Liver (tissue), 9 donors: ENCODE results near the gene ZNF654. TPM values are rescaled to one million over a fixed set of nuclear protein-coding genes. Genes with fewer than 3 reads are reported as not detected.
"Not testable (repeated sequence)": the region's sequence is repeated elsewhere in the genome, so short reads cannot be mapped to it uniquely, and the experiment has no call there.

Experiments used
- DNase-seq: peaks from one replicate; pipeline ENCODE4 v3.0.0-alpha.2; 2017; ENCODE audit warnings: low spot score
- H3K27ac ChIP-seq, 2 donors: one replicate each; pipeline ENCODE4 v1.7.0; 2013; ENCODE audit warnings: inconsistent platforms in 2 of 2, low read length in 2 of 2, control low read depth in 1 of 2, low read depth in 1 of 2, mild to moderate bottlenecking in 1 of 2
- H3K27me3 ChIP-seq, 4 donors: one replicate each; pipeline versions ENCODE4 v1.6.1 to v1.7.0; 2013; ENCODE audit warnings: low read length in 3 of 4, inconsistent platforms in 1 of 4, mild to moderate bottlenecking in 1 of 4, moderate library complexity in 1 of 4; ENCODE audit not compliant: control insufficient read depth in 4 of 4, insufficient read depth in 4 of 4
- H3K36me3 ChIP-seq, 4 donors: one replicate each; pipeline versions ENCODE4 v1.6.1 to v1.7.0; 2013; ENCODE audit warnings: low read length in 3 of 4, mild to moderate bottlenecking in 3 of 4, low read depth in 1 of 4, moderate library complexity in 1 of 4; ENCODE audit not compliant: control insufficient read depth in 4 of 4, insufficient read depth in 3 of 4
- H3K4me1 ChIP-seq, 4 donors: one replicate each; pipeline versions ENCODE4 v1.6.1 to v1.7.0; 2013; ENCODE audit warnings: low read length in 3 of 4, mild to moderate bottlenecking in 3 of 4, moderate library complexity in 1 of 4; ENCODE audit not compliant: control insufficient read depth in 4 of 4, insufficient read depth in 4 of 4
- H3K4me3 ChIP-seq, 3 donors: one replicate each; pipeline versions ENCODE4 v1.6.1 to v1.7.0; 2013; ENCODE audit warnings: low read length in 3 of 3, control low read depth in 1 of 3, low read depth in 1 of 3, mild to moderate bottlenecking in 1 of 3
- H3K9ac ChIP-seq, 2 donors: one replicate each; pipeline ENCODE4 v1.7.0; 2013; ENCODE audit warnings: low read length in 2 of 2, mild to moderate bottlenecking in 2 of 2, moderate library complexity in 2 of 2, control low read depth in 1 of 2, low read depth in 1 of 2
- H3K9me3 ChIP-seq, 4 donors: one replicate each; pipeline versions ENCODE4 v1.6.1 to v1.7.0; 2013; ENCODE audit warnings: low read length in 3 of 4; ENCODE audit not compliant: control insufficient read depth in 4 of 4
- FOXA1 ChIP-seq: IDR thresholded peaks from 2 replicates; pipeline ENCODE4 v1.6.1; 2016; ENCODE audit warnings: antibody characterized with exemption
- FOXA2 ChIP-seq: IDR thresholded peaks from 2 replicates; pipeline ENCODE4 v1.6.1; 2016; ENCODE audit warnings: antibody characterized with exemption
- GABPA ChIP-seq, 2 donors: IDR thresholded peaks in 1 of 2; conservative IDR thresholded peaks in 1 of 2; 2 replicates each; pipeline ENCODE4 v1.6.1; 2016; ENCODE audit warnings: antibody characterized with exemption in 2 of 2, mild to moderate bottlenecking in 1 of 2, moderate library complexity in 1 of 2
- HNF4A ChIP-seq, 2 donors: conservative IDR thresholded peaks; 2 replicates each; pipeline ENCODE4 v1.6.1; 2016; ENCODE audit warnings: antibody characterized with exemption in 2 of 2, mild to moderate bottlenecking in 2 of 2
- HNF4G ChIP-seq: IDR thresholded peaks from 2 replicates; pipeline ENCODE4 v1.6.1; 2016; ENCODE audit warnings: antibody characterized with exemption
- JUND ChIP-seq, 2 donors: IDR thresholded peaks; 2 replicates each; pipeline ENCODE4 v1.6.1; 2016; ENCODE audit warnings: antibody characterized with exemption in 2 of 2
- NR2F2 ChIP-seq: IDR thresholded peaks from 2 replicates; pipeline ENCODE4 v1.6.1; 2016; ENCODE audit warnings: antibody characterized with exemption
- RAD21 ChIP-seq, 2 donors: IDR thresholded peaks; 2 replicates each; pipeline ENCODE4 v1.6.1; 2016; ENCODE audit warnings: antibody characterized with exemption in 2 of 2, mild to moderate bottlenecking in 2 of 2
- RXRA ChIP-seq, 2 donors: IDR thresholded peaks; 2 replicates each; pipeline ENCODE4 v1.6.1; 2017 to 2018; ENCODE audit warnings: antibody characterized with exemption in 2 of 2, mild to moderate bottlenecking in 1 of 2
- SP1 ChIP-seq: IDR thresholded peaks from 2 replicates; pipeline ENCODE4 v1.6.1; 2018; ENCODE audit warnings: antibody characterized with exemption, mild to moderate bottlenecking
- YY1 ChIP-seq: IDR thresholded peaks from 2 replicates; pipeline ENCODE4 v1.6.1; 2016; ENCODE audit warnings: antibody characterized with exemption, mild to moderate bottlenecking
- WGBS: extraction: QIAGEN DNeasy Blood & Tissue Kit; methylation state at CpG from one replicate; pipeline ENCODE4 v1.1.7; 2013; 5-methylcytosine and 5-hydroxymethylcytosine counted together
- polyA plus RNA-seq, 2 donors: library from polyadenylated mRNA; stranded (reverse) in 1 of 2; unstranded in 1 of 2; fragments of 200-250 nt in 1 of 2; fragments of >200 nt in 1 of 2; fragmentation: Nextera tagmentation in 1 of 2; extraction: Ambion mirVana in 1 of 2; gene quantifications; one replicate each; pipeline versions ENCODE4 v1.2.1 to v1.2.3, GENCODE V29; 2013 to 2015
- total RNA-seq, 2 donors: library from RNA; depleted of rRNA; stranded (reverse); fragments of >200 nt; gene quantifications; one replicate each; pipeline ENCODE4 v1.2.3, GENCODE V29; 2014
- TF ChIP-seq, protein P1 (sequence below): IDR thresholded peaks from 2 replicates; pipeline ENCODE4 v1.6.1; 2016; ENCODE audit warnings: antibody characterized with exemption
- TF ChIP-seq, protein P2 (sequence below): fragments of 150-350 bp; IDR thresholded peaks from 2 replicates; pipeline ENCODE4 v1.5.1; 2017; ENCODE audit warnings: improper control_type of control experiment, low read depth, low read length; ENCODE audit not compliant: missing input control
- TF ChIP-seq, protein P3 (sequence below): IDR thresholded peaks from 2 replicates; pipeline ENCODE4 v1.6.1; 2016; ENCODE audit warnings: antibody characterized with exemption
- donor health status: healthy.
- donor health status: healthy.
- donor health status: healthy.
- donor health status: healthy.
- donor health status: healthy.

ZNF654 gene
- total and polyA plus RNA-seq, 4 donors = 2.2 to 10.1 (median 5.4) TPM

DNA sequence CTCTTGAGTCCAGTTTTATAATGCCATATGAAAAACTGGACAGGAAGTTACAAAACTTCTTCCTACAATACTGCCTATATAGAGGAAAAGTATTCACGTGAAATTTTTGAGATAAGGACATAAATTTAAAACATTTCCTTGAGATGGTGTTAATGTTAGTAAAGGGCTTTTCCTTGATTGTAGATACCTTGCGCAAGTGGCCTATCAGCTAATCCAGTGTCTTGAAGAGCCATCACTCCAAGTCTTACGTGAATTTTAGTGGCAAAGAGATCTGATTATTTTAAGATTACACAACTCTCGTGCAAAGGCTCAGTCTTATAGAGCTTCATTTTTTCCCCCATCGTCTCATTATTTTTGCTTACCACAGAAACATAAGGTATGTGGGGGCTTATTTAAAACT is 109.1 kb downstream of the ZNF654 start (continued):
- TF ChIP-seq, protein P1, sequence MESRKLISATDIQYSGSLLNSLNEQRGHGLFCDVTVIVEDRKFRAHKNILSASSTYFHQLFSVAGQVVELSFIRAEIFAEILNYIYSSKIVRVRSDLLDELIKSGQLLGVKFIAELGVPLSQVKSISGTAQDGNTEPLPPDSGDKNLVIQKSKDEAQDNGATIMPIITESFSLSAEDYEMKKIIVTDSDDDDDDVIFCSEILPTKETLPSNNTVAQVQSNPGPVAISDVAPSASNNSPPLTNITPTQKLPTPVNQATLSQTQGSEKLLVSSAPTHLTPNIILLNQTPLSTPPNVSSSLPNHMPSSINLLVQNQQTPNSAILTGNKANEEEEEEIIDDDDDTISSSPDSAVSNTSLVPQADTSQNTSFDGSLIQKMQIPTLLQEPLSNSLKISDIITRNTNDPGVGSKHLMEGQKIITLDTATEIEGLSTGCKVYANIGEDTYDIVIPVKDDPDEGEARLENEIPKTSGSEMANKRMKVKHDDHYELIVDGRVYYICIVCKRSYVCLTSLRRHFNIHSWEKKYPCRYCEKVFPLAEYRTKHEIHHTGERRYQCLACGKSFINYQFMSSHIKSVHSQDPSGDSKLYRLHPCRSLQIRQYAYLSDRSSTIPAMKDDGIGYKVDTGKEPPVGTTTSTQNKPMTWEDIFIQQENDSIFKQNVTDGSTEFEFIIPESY = no peak
- no peak for TF ChIP-seq HNF4G

DNA sequence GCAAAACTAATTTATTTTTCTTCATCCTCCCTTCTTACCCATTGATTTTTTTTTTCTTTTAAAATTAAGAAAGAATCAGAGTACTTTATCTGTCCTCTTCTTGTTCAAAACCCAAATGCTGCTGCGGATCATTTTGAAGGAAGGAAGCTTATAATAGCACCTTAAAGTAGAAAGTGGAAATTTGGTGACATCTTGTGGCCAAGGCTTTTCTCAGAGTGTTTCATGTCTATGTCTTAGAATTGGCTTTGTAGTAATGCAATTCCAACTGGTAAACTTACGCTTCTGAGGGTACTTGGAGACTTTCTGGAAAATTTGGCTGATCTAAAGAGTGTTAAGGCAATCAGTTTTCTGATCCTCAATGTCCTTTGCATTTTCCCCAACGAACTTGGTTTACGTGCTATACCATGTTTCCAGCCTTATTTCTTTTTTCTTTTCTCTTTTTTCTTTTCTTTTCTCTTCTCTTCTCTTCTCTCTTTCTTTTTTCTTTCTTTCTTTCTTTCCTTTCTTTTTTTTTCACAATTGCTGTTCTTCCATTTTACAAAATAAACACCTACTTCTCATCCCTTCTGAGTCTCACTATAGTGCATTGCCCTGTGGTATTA is 121.4 kb downstream of the ZNF654 start:
- no peaks in the 10 kb centered on the region for H3K9me3 ChIP-seq
- H3K27ac ChIP-seq = no peak overlapping the region
- DNase-seq = no peak
- H3K4me3 ChIP-seq = no peak overlapping the region
- no peak for TF ChIP-seq SP1
- no peak for TF ChIP-seq RXRA (IDR thresholded peaks at IDR 0.05)
- TF ChIP-seq, protein P2, sequence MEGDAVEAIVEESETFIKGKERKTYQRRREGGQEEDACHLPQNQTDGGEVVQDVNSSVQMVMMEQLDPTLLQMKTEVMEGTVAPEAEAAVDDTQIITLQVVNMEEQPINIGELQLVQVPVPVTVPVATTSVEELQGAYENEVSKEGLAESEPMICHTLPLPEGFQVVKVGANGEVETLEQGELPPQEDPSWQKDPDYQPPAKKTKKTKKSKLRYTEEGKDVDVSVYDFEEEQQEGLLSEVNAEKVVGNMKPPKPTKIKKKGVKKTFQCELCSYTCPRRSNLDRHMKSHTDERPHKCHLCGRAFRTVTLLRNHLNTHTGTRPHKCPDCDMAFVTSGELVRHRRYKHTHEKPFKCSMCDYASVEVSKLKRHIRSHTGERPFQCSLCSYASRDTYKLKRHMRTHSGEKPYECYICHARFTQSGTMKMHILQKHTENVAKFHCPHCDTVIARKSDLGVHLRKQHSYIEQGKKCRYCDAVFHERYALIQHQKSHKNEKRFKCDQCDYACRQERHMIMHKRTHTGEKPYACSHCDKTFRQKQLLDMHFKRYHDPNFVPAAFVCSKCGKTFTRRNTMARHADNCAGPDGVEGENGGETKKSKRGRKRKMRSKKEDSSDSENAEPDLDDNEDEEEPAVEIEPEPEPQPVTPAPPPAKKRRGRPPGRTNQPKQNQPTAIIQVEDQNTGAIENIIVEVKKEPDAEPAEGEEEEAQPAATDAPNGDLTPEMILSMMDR = peak; percentile 29
- TF ChIP-seq, protein P3, sequence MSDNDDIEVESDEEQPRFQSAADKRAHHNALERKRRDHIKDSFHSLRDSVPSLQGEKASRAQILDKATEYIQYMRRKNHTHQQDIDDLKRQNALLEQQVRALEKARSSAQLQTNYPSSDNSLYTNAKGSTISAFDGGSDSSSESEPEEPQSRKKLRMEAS = no peak
- no peak for TF ChIP-seq HNF4A (conservative IDR thresholded peaks at IDR 0.05)
- TF ChIP-seq, protein P1 = no peak
- TF ChIP-seq GABPA (IDR thresholded peaks at IDR 0.05 in 1 of 2, conservative IDR thresholded peaks at IDR 0.05 in 1 of 2) = no peak
- no peak for TF ChIP-seq FOXA2
- TF ChIP-seq YY1 = no peak
- no peak for TF ChIP-seq JUND (IDR thresholded peaks at IDR 0.05)
- no peak for TF ChIP-seq NR2F2
- TF ChIP-seq RAD21 (IDR thresholded peaks at IDR 0.05) = peak; percentile 47 to 66
- no peak for TF ChIP-seq FOXA1
- no peaks in the 10 kb centered on the region for H3K4me1 ChIP-seq
- WGBS = 64% methylated on average over 4 of the region's 4 CpGs
- H3K36me3 ChIP-seq = no peaks in the 10 kb centered on the region
- no peak overlapping the region for H3K9ac ChIP-seq
- no peaks in the 10 kb centered on the region for H3K27me3 ChIP-seq

DNA sequence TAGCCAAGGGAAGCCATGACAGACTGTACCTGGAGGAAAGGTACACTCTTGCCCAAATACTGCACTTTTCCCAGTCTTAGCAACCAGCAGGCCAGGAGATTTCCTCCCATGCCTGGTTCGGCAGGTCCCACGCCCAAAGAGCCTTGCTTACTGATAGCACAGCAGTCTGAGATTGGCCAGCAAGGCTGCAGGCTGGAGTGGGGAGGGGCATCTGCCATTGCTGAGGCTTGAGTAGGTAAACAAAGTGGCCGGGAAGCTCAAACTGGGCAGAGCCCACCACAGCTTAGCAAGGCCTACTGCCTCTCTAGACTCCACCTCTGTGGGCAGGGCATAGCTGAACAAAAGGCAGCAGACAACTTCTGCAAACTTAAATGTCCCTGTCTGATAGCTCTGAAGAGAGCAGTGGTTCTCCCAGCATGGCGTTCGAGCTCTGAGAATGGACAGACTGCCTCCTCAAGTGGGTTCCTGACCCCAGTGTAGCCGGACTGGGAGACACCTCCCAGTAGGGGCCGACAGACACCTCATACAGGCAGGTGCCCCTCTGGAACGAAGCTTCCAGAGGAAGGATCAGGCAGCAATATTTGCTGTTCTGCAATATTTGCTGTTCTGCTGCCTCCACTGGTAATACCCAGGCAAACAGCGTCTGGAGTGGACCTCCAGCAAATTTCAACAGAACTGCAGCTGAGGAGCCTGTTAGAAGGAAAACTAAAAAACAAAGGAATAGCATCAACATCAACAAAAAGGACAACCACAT is 123.3 kb downstream of the ZNF654 start:
- H3K27me3 ChIP-seq, H3K4me1 ChIP-seq, H3K9me3 ChIP-seq, H3K27ac ChIP-seq, H3K36me3 ChIP-seq, H3K9ac ChIP-seq, DNase-seq, H3K4me3 ChIP-seq: not testable (repeated sequence)
- WGBS = 72% methylated on average over 9 of the region's 9 CpGs
